Neural progenitor cell (in vitro differentiated cells): Measurements from ENCODE around the gene RFX7. TPM values are rescaled to one million over a fixed set of nuclear protein-coding genes. Genes with fewer than 3 reads are reported as not detected.

Experiments used
- DNase-seq: peaks from one replicate; pipeline ENCODE4 v3.0.0-alpha.2; 2016; ENCODE audit warnings: low spot score
- H2AFZ ChIP-seq: fragments of 200-600 bp; sonication (generic); replicated peaks from 2 replicates; pipeline ENCODE4 v1.6.1; 2016; ENCODE audit warnings: antibody characterized with exemption
- H3F3A ChIP-seq: fragments of 200-600 bp; sonication (generic); 2 replicates; pipeline ENCODE4 v1.6.1; 2016; ENCODE audit warnings: antibody characterized with exemption, low read depth
- H3K27ac ChIP-seq: fragments of 200-600 bp; sonication (generic); 2 replicates; pipeline ENCODE4 v1.5.1; 2016; ENCODE audit warnings: mild to moderate bottlenecking
- H3K27me3 ChIP-seq: fragments of 200-600 bp; sonication (generic); 2 replicates; pipeline ENCODE4 v1.6.1; 2016; ENCODE audit warnings: mild to moderate bottlenecking, moderate library complexity
- H3K36me3 ChIP-seq: fragments of 200-600 bp; sonication (generic); 2 replicates; pipeline ENCODE4 v1.5.1; 2016
- H3K4me1 ChIP-seq: fragments of 200-600 bp; sonication (generic); 2 replicates; pipeline ENCODE4 v1.6.1; 2016; ENCODE audit warnings: mixed run types
- H3K4me2 ChIP-seq: fragments of 200-600 bp; sonication (generic); 2 replicates; pipeline ENCODE4 v1.6.1; 2016
- H3K4me3 ChIP-seq: fragments of 200-600 bp; sonication (generic); 2 replicates; pipeline ENCODE4 v1.5.1; 2016
- H3K79me2 ChIP-seq: fragments of 200-600 bp; sonication (generic); 2 replicates; pipeline ENCODE4 v1.6.1; 2016; ENCODE audit warnings: low read depth
- H3K9ac ChIP-seq: fragments of 200-600 bp; sonication (generic); 2 replicates; pipeline ENCODE4 v1.6.1; 2016
- H3K9me3 ChIP-seq: fragments of 200-600 bp; sonication (generic); 2 replicates; pipeline ENCODE4 v1.5.1; 2016; ENCODE audit warnings: low read depth
- H4K20me1 ChIP-seq: fragments of 200-600 bp; sonication (generic); 2 replicates; pipeline ENCODE4 v1.6.1; 2016; ENCODE audit warnings: low read depth
- H3K27ac Mint-ChIP-seq: 3 replicates; pipeline ENCODE4 v1.8.0; 2021; ENCODE audit warnings: mixed read lengths
- H3K27me3 Mint-ChIP-seq: 2 replicates; pipeline ENCODE4 v1.8.0; 2022; ENCODE audit warnings: low read depth, mild to moderate bottlenecking, inconsistent platforms, moderate library complexity, mixed read lengths; ENCODE audit not compliant: insufficient read depth
- H3K36me3 Mint-ChIP-seq: 3 replicates; pipeline ENCODE4 v1.8.0; 2021; ENCODE audit warnings: mixed read lengths
- H3K4me1 Mint-ChIP-seq: 3 replicates; pipeline ENCODE4 v1.8.0; 2021; ENCODE audit warnings: mixed read lengths
- H3K4me3 Mint-ChIP-seq: 3 replicates; pipeline ENCODE4 v1.8.0; 2021; ENCODE audit warnings: mild to moderate bottlenecking, moderate library complexity, mixed read lengths
- H3K9me3 Mint-ChIP-seq: 3 replicates; pipeline ENCODE4 v1.8.0; 2020; ENCODE audit warnings: mixed read lengths
- EZH2 ChIP-seq: fragments of 200-600 bp; sonication (generic); IDR thresholded peaks from 2 replicates; pipeline ENCODE4 v1.6.1; 2017; ENCODE audit warnings: antibody characterized with exemption, mild to moderate bottlenecking, moderate library complexity
- EZH2phosphoT487 ChIP-seq: fragments of 200-600 bp; sonication (generic); IDR thresholded peaks from 2 replicates; pipeline ENCODE4 v1.6.1; 2017; ENCODE audit warnings: antibody characterized with exemption
- total RNA-seq: library from RNA; depleted of rRNA; stranded (reverse); fragments of >200 nt; gene quantifications from 2 replicates; pipeline ENCODE4 v1.2.3, GENCODE V29; 2015; ENCODE audit warnings: low replicate concordance
- TF ChIP-seq, protein P1 (sequence below): fragments of 200-600 bp; sonication (generic); IDR thresholded peaks from 2 replicates; pipeline ENCODE4 v1.5.1; 2017; ENCODE audit warnings: antibody characterized with exemption, mild to moderate bottlenecking

RFX7 gene
- total RNA-seq, 1 donor from 2014 or later = 24.1 TPM

DNA sequence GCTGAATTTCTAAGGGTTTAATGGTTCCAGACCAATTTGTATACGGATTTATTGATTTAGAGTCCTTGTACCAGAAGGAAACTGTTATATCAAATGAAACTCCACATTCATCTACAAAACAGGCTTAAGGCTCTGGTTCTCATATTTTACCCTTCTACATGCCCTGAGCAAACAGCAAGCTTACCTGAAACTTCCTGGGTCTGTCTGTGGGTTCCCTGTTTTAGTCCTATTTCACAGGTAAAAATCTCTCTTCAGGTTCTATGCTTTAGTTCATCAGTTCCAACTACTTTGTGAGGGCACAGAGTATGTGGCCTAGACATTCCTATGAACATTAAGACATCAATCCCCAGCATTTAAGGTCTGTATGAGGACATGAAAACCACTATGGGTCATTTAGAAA lies 57.7 kb downstream of the RFX7 start:
- H3K27ac ChIP-seq = no peak overlapping the region
- Mint-ChIP-seq H3K4me1 (no peaks in the 10 kb centered on the region), H3K4me3 (no peak overlapping the region), H3K9me3 (peaks cover 43% of the 10 kb centered on the region), H3K36me3 (peaks cover 50% of the 10 kb centered on the region), H3K27me3 (no peaks in the 10 kb centered on the region), H3K27ac (no peak overlapping the region)
- no peak overlapping the region for H3K9ac ChIP-seq
- DNase-seq = no peak
- TF ChIP-seq EZH2phosphoT487 (no peak), EZH2 (no peak)
- TF ChIP-seq, protein P1, sequence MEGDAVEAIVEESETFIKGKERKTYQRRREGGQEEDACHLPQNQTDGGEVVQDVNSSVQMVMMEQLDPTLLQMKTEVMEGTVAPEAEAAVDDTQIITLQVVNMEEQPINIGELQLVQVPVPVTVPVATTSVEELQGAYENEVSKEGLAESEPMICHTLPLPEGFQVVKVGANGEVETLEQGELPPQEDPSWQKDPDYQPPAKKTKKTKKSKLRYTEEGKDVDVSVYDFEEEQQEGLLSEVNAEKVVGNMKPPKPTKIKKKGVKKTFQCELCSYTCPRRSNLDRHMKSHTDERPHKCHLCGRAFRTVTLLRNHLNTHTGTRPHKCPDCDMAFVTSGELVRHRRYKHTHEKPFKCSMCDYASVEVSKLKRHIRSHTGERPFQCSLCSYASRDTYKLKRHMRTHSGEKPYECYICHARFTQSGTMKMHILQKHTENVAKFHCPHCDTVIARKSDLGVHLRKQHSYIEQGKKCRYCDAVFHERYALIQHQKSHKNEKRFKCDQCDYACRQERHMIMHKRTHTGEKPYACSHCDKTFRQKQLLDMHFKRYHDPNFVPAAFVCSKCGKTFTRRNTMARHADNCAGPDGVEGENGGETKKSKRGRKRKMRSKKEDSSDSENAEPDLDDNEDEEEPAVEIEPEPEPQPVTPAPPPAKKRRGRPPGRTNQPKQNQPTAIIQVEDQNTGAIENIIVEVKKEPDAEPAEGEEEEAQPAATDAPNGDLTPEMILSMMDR = no peak
- no peak overlapping the region for H2AFZ ChIP-seq
- peaks cover 7% of the 10 kb centered on the region for H3K9me3 ChIP-seq
- H3K36me3 ChIP-seq = peaks cover 14% of the 10 kb centered on the region
- peaks cover 98% of the 10 kb centered on the region for H3K79me2 ChIP-seq
- no peaks in the 10 kb centered on the region for H3K4me1 ChIP-seq
- H3K27me3 ChIP-seq = no peaks in the 10 kb centered on the region
- no peak overlapping the region for H3K4me2 ChIP-seq
- H3K4me3 ChIP-seq = no peak overlapping the region
- H4K20me1 ChIP-seq = peaks cover 41% of the 10 kb centered on the region
- no peaks in the 10 kb centered on the region for H3F3A ChIP-seq

DNA sequence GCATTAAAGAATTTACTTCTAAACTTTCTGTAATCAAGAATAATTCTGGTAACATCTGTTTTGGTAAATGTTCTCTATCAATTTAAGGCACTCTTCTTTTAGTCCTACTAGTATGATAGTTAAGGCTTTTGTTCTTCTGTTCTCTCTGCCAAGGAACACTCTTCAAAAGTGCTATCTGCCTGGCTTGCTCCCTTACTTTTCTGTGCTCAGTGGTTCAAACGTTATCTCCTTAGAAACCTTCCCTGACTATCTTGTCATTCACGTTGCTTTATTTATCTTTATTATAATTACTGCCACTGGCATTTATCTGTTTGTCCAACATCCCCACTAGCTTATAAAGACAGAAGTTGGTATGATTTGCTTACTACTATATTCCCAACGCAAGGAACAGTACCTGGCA lies 59.2 kb downstream of the RFX7 start:
- Histone ChIP-seq H3K36me3 (peaks cover 14% of the 10 kb centered on the region), H3K9me3 (peaks cover 7% of the 10 kb centered on the region), H3K9ac (no peak overlapping the region), H3K27me3 (no peaks in the 10 kb centered on the region), H3K79me2 (peaks cover 98% of the 10 kb centered on the region), H2AFZ (no peak overlapping the region), H3K27ac (no peak overlapping the region), H3K4me2 (no peak overlapping the region), H3F3A (no peaks in the 10 kb centered on the region), H3K4me1 (no peaks in the 10 kb centered on the region), H4K20me1 (peaks cover 26% of the 10 kb centered on the region), H3K4me3 (no peak overlapping the region)
- peaks cover 47% of the 10 kb centered on the region for H3K36me3 Mint-ChIP-seq
- no peak overlapping the region for H3K27ac Mint-ChIP-seq
- H3K4me3 Mint-ChIP-seq = no peak overlapping the region
- no peak for TF ChIP-seq EZH2phosphoT487
- no peak for DNase-seq
- H3K4me1 Mint-ChIP-seq = no peaks in the 10 kb centered on the region
- H3K9me3 Mint-ChIP-seq = peaks cover 39% of the 10 kb centered on the region
- no peaks in the 10 kb centered on the region for H3K27me3 Mint-ChIP-seq

DNA sequence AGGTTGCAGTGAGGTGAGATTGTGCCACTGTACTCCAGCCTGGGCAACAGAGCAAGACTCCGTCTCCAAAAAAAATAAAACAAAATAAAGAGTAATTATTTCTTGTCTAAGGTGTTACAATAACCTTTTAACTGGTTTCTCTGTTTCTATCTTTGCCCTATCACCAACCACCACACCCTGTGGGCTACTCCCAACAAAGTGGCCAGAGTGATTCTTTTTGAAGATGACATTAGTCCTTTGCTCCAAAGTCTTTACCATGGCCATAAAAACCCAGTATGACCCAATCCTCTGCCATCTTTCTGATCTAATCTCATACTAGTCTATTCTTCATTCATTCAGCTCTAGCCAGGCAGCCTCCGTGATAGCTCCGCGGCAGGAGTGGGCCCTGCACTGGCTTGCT lies 62.8 kb downstream of the RFX7 start:
- no peak overlapping the region for H3K4me3 Mint-ChIP-seq
- Histone ChIP-seq H4K20me1 (no peaks in the 10 kb centered on the region), H3K27me3 (no peaks in the 10 kb centered on the region), H3K9me3 (peaks cover 7% of the 10 kb centered on the region), H3K4me3 (no peak overlapping the region), H2AFZ (no peak overlapping the region), H3K27ac (no peak overlapping the region), H3K9ac (no peak overlapping the region), H3F3A (no peaks in the 10 kb centered on the region), H3K4me1 (no peaks in the 10 kb centered on the region), H3K36me3 (peaks cover 14% of the 10 kb centered on the region), H3K4me2 (no peak overlapping the region), H3K79me2 (peaks cover 98% of the 10 kb centered on the region)
- TF ChIP-seq, protein P1 = no peak
- TF ChIP-seq EZH2 = no peak
- TF ChIP-seq EZH2phosphoT487 = no peak
- H3K27ac Mint-ChIP-seq = no peak overlapping the region
- no peak for DNase-seq
- peaks cover 33% of the 10 kb centered on the region for H3K9me3 Mint-ChIP-seq
- no peaks in the 10 kb centered on the region for H3K4me1 Mint-ChIP-seq
- peaks cover 38% of the 10 kb centered on the region for H3K36me3 Mint-ChIP-seq
- H3K27me3 Mint-ChIP-seq = peaks cover 2% of the 10 kb centered on the region

DNA sequence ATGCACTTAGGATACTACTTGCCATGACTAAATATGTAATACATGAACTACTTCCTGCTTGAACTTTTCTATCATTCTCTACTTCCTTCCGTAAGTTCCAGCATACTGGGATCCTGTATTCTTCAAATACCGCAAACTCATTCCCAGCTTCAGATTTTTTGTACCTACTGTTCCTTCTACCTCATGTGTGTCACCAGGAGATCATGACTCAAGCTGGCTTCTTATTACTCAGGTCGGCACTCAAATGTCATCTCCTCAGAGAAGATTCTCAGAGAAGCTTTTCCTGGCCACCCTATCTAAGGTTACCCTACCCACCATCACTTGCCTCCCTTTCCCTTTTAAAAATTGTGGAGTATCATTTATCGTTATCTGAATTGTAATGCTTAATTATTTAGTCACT lies 66.7 kb downstream of the RFX7 start:
- Histone ChIP-seq H3K27ac (no peak overlapping the region), H3K9me3 (no peaks in the 10 kb centered on the region), H3K79me2 (peaks cover 96% of the 10 kb centered on the region), H2AFZ (no peak overlapping the region), H3K4me1 (no peaks in the 10 kb centered on the region), H3K9ac (no peak overlapping the region), H3K4me2 (no peak overlapping the region), H3K36me3 (no peaks in the 10 kb centered on the region), H4K20me1 (no peaks in the 10 kb centered on the region), H3F3A (no peaks in the 10 kb centered on the region), H3K27me3 (no peaks in the 10 kb centered on the region), H3K4me3 (no peak overlapping the region)
- H3K27me3 Mint-ChIP-seq = peaks cover 2% of the 10 kb centered on the region
- no peak overlapping the region for H3K27ac Mint-ChIP-seq
- no peak overlapping the region for H3K4me3 Mint-ChIP-seq
- H3K36me3 Mint-ChIP-seq = peaks cover 45% of the 10 kb centered on the region
- TF ChIP-seq EZH2 = no peak
- TF ChIP-seq, protein P1 = no peak
- no peak for TF ChIP-seq EZH2phosphoT487
- no peak for DNase-seq
- peaks cover 16% of the 10 kb centered on the region for H3K9me3 Mint-ChIP-seq
- no peaks in the 10 kb centered on the region for H3K4me1 Mint-ChIP-seq
